Measurements from ENCODE around the gene RMND5B. TPM values are rescaled to one million over a fixed set of nuclear protein-coding genes. Genes with fewer than 3 reads are reported as not detected.

RMND5B gene
- total and polyA plus RNA-seq, 2 experiments from 2014 or later = 17.5 to 19.9 TPM

DNA sequence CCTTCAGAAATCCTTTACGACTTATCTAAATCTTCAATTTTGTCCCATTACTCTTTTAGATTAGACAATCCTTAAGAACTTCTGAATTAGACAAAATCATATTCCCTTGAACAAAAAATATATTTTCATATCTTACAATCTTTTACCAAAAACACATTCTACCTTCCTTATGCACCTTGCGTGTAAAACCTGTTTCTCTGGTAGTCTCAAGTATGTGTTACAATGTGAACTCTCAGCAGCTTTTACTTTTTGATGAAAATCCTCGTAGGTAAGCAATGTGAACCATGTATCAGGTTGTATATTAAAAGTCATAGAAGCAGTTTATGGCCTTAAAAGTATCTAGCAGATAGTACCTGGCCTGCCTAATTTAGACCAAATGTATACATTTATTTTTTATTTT, 43.6 kb downstream of the RMND5B start:
- no peaks in the 10 kb centered on the region for H3K36me3 ChIP-seq (ENCODE audit: low read depth)
- in situ Hi-C loops (cut with MboI) = loop anchor here (25.0 kb wide), 1 partner anchor 562 kb away; the partner anchor contains the start of gene B4GALT7
- H3F3A ChIP-seq (ENCODE audit: insufficient read depth) = no peaks in the 10 kb centered on the region

DNA sequence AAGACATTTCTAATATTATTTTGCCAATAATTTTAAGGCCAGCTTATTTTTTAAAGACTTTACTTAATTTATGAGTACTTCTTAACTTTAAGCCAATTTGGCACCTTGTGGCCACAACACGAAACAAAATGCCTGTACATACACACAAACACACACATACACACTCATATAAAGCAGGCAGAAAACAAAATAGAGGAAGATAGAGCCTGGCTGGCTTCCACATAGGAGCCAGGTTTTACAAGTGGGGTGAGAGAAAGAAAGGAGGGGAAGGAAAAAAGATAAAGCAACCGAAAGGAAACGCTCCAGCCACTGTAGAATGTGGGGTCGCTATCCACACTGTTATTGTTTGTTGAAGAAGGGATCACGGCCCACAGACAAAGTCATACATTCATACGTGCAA, 46.0 kb downstream of the RMND5B start:
- no peaks in the 10 kb centered on the region for H3K9me3 ChIP-seq (ENCODE audit: low read depth)
- H3K4me2 ChIP-seq (ENCODE audit: unreplicated experiment) = no peak overlapping the region
- H4K20me1 ChIP-seq (ENCODE audit: insufficient read depth) = no peaks in the 10 kb centered on the region
- H3K4me1 ChIP-seq (ENCODE audit: insufficient read depth) = no peaks in the 10 kb centered on the region
- H3K27me3 ChIP-seq (replicated peaks; ENCODE audit: insufficient read depth) = no peaks in the 10 kb centered on the region
- in situ Hi-C loops (cut with MboI) = no loop called here
- WGBS, 2 experiments (ENCODE audit: low coverage in 1 of 2, low lambda C conversion rate in 2 of 2, missing lambda C conversion rate in 2 of 2) = 83 to 91% methylated on average over 6 of the region's 6 CpGs
- no peaks in the 10 kb centered on the region for H3K79me2 ChIP-seq (ENCODE audit: insufficient read depth)
- H3K27ac ChIP-seq = no peak overlapping the region
- H3K9me2 ChIP-seq (ENCODE audit: insufficient read depth) = no peaks in the 10 kb centered on the region
- no peaks in the 10 kb centered on the region for H3K36me3 ChIP-seq (ENCODE audit: low read depth)
- no peaks in the 10 kb centered on the region for H3F3A ChIP-seq (ENCODE audit: insufficient read depth)
- no peak overlapping the region for H2AFZ ChIP-seq
- TF ChIP-seq EZH2 (IDR thresholded peaks at IDR 0.05; ENCODE audit: insufficient read depth, poor library complexity, severe bottlenecking) (no peak), EZH2phosphoT487 (IDR thresholded peaks at IDR 0.05; ENCODE audit: insufficient read depth, low read depth) (no peak)
- DNase-seq = no peak
- no peak overlapping the region for H3K4me3 ChIP-seq
- no peak overlapping the region for H3K9ac ChIP-seq

More for the DNA sequence above, 43.6 kb downstream of the RMND5B start:
- Histone ChIP-seq H3K4me3 (no peak overlapping the region), H3K4me2 (ENCODE audit: unreplicated experiment) (no peak overlapping the region), H3K79me2 (ENCODE audit: insufficient read depth) (no peaks in the 10 kb centered on the region), H3K9ac (no peak overlapping the region), H3K27ac (no peak overlapping the region), H3K27me3 (replicated peaks; ENCODE audit: insufficient read depth) (no peaks in the 10 kb centered on the region), H4K20me1 (ENCODE audit: insufficient read depth) (no peaks in the 10 kb centered on the region), H3K4me1 (ENCODE audit: insufficient read depth) (no peaks in the 10 kb centered on the region), H3K9me2 (ENCODE audit: insufficient read depth) (no peaks in the 10 kb centered on the region), H3K9me3 (ENCODE audit: low read depth) (no peaks in the 10 kb centered on the region), H2AFZ (no peak overlapping the region)
- TF ChIP-seq EZH2phosphoT487 (IDR thresholded peaks at IDR 0.05; ENCODE audit: insufficient read depth, low read depth) = no peak
- TF ChIP-seq EZH2 (IDR thresholded peaks at IDR 0.05; ENCODE audit: insufficient read depth, poor library complexity, severe bottlenecking) = no peak
- 54 to 59% methylated on average over 3 of the region's 3 CpGs for WGBS, 2 experiments (ENCODE audit: low coverage in 1 of 2, low lambda C conversion rate in 2 of 2, missing lambda C conversion rate in 2 of 2)
- no peak for DNase-seq

DNA sequence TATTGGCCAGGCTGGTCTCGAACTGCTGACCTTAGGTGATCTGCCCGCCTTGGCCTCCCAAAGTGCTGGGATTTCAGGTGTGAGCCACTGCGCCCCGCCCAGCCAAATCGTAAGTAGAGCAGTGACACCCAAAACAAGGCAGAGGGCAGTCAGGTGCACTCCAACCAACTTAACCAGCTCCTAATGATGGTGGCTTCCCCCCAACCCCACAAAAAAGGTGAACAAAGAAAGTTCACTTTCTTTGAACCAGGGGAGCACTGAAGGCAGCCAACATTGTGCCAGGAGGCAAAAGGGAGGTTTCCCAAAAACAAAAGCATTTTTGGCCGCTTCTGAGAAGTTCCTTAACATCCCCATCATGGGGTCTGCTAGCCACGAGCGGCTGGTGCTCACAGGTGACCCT, 46.8 kb downstream of the RMND5B start:
- Histone ChIP-seq H3K9me2 (ENCODE audit: insufficient read depth) (no peaks in the 10 kb centered on the region), H3K27me3 (replicated peaks; ENCODE audit: insufficient read depth) (no peaks in the 10 kb centered on the region), H3K27ac (no peak overlapping the region), H3K79me2 (ENCODE audit: insufficient read depth) (no peaks in the 10 kb centered on the region), H3K9me3 (ENCODE audit: low read depth) (no peaks in the 10 kb centered on the region), H3K4me2 (ENCODE audit: unreplicated experiment) (no peak overlapping the region), H3K4me1 (ENCODE audit: insufficient read depth) (no peaks in the 10 kb centered on the region), H3K9ac (no peak overlapping the region), H3K36me3 (ENCODE audit: low read depth) (no peaks in the 10 kb centered on the region), H2AFZ (no peak overlapping the region), H3K4me3 (no peak overlapping the region), H4K20me1 (ENCODE audit: insufficient read depth) (no peaks in the 10 kb centered on the region), H3F3A (ENCODE audit: insufficient read depth) (no peaks in the 10 kb centered on the region)
- DNase-seq = no peak
- TF ChIP-seq EZH2 (IDR thresholded peaks at IDR 0.05; ENCODE audit: insufficient read depth, poor library complexity, severe bottlenecking) = no peak
- no peak for TF ChIP-seq EZH2phosphoT487 (IDR thresholded peaks at IDR 0.05; ENCODE audit: insufficient read depth, low read depth)
- in situ Hi-C loops (cut with MboI) = no loop called here
- WGBS, 2 experiments (ENCODE audit: low coverage in 1 of 2, low lambda C conversion rate in 2 of 2, missing lambda C conversion rate in 2 of 2) = 74 to 86% methylated on average over 8 of the region's 8 CpGs

DNA sequence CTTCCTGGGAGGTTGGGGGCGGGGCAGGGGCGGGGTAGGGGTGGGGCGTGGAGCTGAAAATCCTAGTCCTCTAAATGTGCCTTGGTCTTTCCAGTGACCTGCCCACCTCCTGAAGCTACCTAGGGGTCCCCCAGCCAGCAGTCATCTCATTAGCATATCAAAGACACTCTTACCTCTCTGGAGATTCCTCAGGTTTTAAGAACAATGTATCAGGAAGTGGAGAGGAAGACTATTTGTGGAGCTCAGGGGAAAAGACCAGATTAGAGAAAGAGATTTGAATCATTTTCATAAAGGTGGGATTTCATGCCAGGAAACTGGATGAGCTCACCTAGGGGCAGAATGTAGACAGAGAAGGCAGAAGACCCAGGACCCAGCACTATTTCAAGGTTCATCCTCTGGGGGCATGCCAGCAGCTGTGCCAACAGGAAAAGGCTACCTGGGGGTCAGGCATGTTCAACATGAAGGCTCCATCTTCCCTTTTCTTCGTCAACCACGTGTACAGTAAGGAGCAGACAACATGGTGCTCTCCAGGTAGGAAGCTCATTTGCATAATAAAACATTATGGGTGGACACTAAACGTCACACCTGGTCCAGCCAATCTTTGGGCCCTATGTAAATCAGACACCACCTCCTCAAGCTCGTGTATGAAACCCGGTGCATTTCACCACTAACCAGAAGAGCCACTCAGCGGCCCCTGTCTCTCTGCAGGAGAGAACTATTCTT, 49.5 kb downstream of the RMND5B start:
- no peaks in the 10 kb centered on the region for H3K9me2 ChIP-seq (ENCODE audit: insufficient read depth)
- no peaks in the 10 kb centered on the region for H3F3A ChIP-seq (ENCODE audit: insufficient read depth)
- no peak overlapping the region for H2AFZ ChIP-seq
- H3K4me1 ChIP-seq (ENCODE audit: insufficient read depth) = no peaks in the 10 kb centered on the region
- 15 to 21% methylated on average over 7 to 9 of the region's 9 CpGs for WGBS, 2 experiments (ENCODE audit: low coverage in 1 of 2, low lambda C conversion rate in 2 of 2, missing lambda C conversion rate in 2 of 2)
- no peak overlapping the region for H3K27ac ChIP-seq
- no peak overlapping the region for H3K4me3 ChIP-seq
- TF ChIP-seq EZH2 (IDR thresholded peaks at IDR 0.05; ENCODE audit: insufficient read depth, poor library complexity, severe bottlenecking) (no peak), EZH2phosphoT487 (IDR thresholded peaks at IDR 0.05; ENCODE audit: insufficient read depth, low read depth) (no peak)
- no peak overlapping the region for H3K4me2 ChIP-seq (ENCODE audit: unreplicated experiment)
- no peaks in the 10 kb centered on the region for H3K9me3 ChIP-seq (ENCODE audit: low read depth)
- H3K36me3 ChIP-seq (ENCODE audit: low read depth) = no peaks in the 10 kb centered on the region
- H3K9ac ChIP-seq = no peak overlapping the region
- in situ Hi-C loops (cut with MboI) = no loop called here
- H3K27me3 ChIP-seq (replicated peaks; ENCODE audit: insufficient read depth) = no peaks in the 10 kb centered on the region
- H4K20me1 ChIP-seq (ENCODE audit: insufficient read depth) = no peaks in the 10 kb centered on the region
- no peaks in the 10 kb centered on the region for H3K79me2 ChIP-seq (ENCODE audit: insufficient read depth)
- no peak for DNase-seq
